Measurements from ENCODE around the gene CYP46A1.

CYP46A1 gene

DNA sequence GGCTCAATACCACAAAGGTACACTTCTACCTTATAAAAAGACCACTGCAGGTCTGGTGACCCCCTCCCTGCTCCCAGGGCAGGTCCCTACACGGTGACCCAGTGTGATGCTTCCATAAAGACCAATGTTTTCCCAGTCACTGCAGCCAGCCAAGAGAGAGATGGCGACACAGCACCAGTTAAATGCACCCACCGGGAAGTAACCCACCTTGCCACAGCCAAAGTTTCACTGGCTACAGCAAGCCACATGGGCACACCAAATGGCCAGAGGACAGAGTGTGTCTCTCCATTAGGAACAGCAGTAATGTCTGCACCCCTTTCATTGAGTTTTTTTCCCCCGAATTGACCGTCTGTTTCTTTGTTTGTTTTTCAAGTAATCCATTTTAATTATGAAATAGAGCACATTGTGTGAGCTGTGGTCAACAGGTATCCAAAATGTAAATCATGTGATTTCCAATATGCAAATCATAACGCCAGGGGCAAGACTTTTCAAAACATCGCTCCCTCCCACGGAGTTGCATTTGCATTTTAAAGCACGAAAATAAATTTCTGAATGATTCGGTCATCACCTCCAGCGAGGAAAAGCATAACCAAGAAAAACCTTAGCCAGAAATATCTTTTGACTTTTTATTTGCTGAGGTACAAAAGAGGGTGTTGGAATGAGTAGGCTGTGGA lies 60.2 kb downstream of the CYP46A1 start:
- no peak for DNase-seq (ENCODE audit: low read depth)

- DNase-seq (ENCODE audit: low read depth): no peak
These were observed 60.8 kb downstream of the CYP46A1 start for GRCh38 chr14:99744873-99745224.

DNA sequence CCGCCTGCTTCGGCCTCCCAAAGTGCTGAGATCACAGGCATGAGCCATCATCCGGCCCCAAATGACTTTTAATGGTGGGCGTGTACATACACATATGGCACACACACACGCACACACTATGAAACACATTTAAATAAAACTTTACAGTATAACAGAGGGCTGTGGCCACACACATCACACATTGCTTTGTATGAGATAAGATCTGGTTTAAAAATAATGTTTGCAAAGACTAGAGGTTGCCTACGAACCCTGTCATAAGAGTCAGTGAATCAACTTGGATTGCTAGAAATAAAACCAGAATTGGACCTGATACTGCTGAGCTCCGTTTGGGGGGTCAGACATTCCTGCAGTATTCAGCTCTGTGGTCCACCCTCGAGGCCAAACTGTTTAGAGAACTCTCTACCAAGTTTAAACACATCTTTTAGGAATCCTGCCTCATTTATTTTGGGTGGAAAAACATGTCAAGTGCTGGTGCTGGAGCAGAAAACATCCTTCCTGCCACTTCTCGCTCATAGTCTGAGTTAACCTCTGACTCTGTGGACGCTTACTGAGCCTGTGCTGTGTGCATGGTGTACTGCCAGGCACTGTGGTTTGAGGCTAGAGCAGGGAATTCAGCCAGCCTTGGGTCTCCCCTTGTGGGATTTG lies 61.3 kb downstream of the CYP46A1 start:
- DNase-seq (ENCODE audit: low read depth): no peak

- DNase-seq (ENCODE audit: low read depth): no peak
These were observed 63.1 kb downstream of the CYP46A1 start for GRCh38 chr14:99747167-99747566.

- no peak for DNase-seq (ENCODE audit: low read depth)
These were observed 63.7 kb downstream of the CYP46A1 start for GRCh38 chr14:99747582-99748330.

DNA sequence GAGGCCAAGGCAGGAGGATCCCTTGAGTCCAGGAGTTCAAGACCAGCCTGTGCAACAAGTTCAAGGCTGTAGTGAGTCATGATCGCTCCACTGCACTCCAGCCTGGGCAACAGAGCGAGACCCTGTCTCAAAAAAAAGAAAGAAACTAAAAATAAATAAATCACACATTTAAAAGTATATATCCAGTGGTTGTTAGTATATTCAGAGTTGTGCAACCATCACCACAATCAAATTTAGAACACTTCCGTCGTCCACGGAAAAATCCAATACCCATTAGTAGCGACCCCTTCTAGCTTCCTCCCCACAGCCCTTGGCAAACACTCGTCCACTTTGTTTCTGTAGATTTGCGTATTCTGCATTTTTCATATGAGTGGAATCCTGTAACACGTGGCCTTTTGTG lies 64.4 kb downstream of the CYP46A1 start:
- no peak for DNase-seq (ENCODE audit: low read depth)

DNA sequence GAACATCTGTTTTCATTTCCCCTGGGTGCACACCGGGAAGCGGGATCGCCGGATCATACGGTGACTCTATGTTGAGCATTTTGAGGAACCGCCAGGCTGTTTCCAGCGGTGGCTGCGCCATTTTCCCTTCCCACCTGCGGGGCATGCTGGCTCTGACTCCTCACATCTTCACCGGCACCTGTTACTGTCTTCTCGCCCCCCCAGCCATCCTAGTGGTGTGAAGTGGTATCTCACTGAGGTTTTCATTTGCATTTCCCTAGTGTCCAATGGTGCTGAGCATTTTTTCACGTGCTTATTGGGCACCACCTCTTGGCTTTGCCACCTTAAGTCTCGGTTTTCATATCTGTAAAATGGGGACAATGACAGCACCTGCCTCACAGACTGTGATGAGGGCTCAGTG lies 65.0 kb downstream of the CYP46A1 start:
- DNase-seq (ENCODE audit: low read depth): no peak

DNA sequence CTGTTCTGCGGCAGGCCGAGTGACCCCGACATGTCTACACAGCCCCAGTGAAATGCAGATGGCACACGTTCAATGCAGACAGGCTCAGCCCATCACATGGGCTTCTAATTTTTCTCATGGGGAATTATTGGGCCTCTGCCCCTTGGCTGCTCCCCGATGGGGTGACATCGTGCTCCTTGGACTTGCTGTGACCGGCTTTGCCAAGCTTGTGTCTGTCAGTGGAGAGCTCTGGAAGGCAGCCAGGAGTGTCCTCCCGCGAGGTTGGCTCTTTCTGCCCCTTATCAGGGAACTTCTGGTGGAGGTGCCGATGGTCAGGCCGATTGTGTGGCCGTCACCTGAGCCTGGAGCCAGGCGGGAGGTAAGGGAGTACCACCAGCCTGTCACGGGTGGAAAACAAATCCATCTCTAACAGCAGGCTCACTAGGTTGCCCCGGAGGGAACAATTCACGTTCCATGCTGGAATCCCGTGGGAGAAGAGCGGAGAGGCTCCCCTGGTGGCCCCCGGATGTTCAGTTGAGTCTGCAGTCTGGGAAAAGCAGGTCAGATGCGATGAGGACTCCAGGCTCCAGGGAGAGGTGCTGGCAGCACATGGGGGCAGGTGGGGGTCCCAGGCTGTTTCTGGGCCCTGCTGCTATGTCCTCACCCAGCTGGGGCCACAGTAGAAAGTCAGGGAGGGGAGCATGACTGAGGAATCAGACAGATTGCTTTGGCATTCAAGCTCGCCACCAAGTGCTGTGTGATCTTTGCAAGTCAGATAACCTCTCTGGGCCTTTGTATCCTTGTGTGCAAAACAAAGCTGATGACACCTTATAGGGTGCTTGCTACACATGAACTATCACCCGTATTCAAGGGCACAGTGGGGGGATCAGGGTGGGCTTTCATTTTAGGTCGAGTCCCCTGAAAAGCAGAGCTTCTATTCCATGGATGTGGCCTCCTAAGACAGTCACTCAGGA lies 65.9 kb downstream of the CYP46A1 start:
- DNase-seq (ENCODE audit: low read depth): no peak

DNA sequence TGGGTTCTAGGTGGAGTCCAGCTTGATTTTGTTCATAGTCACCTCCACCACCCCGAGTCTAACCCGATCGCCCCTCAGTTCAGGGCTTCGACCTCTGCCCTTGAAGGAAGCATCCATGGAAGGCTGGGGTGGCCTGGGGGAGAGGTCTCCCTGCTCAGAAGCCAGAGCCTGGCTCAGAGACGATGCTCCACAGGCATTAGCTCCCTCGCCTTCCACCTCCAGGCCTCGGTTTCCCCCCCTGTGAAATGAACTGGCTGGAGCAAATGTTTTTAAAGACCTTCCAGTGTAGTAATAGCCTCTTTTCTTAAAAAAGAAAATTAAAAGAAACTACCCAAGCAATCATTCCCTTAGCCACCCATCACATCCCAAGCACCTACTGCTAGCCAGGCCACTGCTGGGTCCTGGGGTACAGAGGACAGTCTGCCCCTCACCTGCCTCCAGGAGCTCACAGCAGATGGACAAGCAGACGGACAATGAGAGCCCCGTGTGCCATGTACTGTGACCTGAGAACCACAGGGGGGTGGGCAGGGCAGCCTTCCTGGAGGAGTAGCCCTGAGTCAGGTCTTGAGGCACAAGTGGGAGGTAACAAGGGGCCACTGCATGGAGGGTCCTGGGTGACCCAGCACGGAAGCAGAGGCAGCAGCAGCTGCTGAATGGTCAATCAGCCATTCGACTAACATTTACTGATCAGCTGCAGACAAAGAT lies 66.8 kb downstream of the CYP46A1 start:
- no peak for DNase-seq (ENCODE audit: low read depth)

DNA sequence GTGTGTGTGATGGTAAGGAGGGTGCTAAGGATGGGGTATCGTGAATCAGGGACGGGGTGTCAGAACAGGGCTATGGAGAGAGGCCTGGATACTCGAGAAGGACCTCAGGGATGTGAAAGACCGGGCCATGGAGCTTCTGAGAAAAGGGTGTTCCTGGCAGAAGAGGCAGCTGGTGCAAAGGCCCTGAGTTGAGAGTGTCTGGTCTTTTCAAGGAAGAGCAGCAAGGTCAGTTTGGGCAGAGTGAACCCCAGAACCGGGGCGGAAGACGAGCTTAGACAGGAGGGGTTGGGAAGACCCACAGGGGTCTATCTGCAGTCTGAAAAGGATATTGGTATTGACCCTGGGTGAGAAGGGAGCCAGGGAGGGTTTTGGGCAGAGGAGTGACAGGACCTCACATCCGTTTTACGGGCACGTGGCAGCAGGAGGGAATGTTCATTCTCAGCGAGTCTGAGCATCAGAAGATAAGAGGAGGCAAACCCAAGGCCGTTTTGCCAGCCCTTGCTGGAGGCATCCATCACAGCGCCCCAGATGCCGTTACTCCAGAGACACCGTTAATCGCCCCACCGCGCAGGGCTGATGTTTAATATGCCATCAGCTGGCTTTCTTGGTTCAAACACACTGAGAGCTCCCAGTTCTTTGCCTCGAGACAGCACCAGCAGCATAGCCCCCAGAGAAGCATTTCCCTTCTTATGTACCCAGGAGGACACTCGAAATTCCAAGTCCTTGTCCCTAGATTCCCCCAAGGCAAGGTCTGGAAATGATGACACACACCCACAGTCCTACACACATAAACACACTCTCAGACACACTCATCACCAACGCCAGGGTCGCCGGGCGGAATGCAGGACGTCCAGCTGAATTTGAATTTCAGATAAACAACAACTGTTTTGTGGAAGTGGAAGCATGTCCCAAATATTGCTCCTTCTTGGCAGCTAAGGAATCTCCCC lies 67.7 kb downstream of the CYP46A1 start:
- no peak for DNase-seq (ENCODE audit: low read depth)

DNA sequence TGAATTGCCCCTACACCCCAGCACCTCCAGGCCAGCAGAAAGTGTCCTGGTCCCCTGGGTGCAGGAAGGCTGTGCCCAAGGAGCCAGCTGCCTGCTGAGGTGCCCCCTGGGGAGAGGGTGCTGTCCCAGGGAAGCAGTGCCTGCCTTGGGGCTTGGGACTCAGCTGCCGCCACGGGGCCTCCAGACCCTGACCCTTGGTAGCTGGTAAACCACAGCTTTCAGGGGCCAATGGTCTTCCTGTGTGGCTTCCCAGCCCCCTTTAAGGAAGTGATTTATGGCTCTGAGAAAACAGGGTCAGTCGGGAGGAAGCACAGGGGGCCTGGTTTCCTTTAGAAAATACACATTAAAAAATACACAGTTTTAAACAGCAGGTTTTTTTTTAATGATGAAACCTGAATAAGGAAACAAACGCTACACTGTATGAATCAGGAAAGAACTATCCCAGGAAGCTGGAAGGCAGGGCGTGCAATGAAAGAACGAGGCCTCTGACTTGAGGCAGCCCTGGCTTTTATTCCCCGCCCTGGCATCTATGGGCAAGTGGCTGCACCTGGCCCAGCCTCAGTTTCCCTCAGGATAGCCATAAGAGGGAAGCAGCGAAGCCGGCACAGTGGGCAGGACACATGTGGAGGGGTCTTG lies 68.5 kb downstream of the CYP46A1 start:
- no peak for DNase-seq (ENCODE audit: low read depth)

GRCh38 chr14:99753225-99754140 lies 69.4 kb downstream of the CYP46A1 start:
- DNase-seq (ENCODE audit: low read depth): no peak

DNA sequence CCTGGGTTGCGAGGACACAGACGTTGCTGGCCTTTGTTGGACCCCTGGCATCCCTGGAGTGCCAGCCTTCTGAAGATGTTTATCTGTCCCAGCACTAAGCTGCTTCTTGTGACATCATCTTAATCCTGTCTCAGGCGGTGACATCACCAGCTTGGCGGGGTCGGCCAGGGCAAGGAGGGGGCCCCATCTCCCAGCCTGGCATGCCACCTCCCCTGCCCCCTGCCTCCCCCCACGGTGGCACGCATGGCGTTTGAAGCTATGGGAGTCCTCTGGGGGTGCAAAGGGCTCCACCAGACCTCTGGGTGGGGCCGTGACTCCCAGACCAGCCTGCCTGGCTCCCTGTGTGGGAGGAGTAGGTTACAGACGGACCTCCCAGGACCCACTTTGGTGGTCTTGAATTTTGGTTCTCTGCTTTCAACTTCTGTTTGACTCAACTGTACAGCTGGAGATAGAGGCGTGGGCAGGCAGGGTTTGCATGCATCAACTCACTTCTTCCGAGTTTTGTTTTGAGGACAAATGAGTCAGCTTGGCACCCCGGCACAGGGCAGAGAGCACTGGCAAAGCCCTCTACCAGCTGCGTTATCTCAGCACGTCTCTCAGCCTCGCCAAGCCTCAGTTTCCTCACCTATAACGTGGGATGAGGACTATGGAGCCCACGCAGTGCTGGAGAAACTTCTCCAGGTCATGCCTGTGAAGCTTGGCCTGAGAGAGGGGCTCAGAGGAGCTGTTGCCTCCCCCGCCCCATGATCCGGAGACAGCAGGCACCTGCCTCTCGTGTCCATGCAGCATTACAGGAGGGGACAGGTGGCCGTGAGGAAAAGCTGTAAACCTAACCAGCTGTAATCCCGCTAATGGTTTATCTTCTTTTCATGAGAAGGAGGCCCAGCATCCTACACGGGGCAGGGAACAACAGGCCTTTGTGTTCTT lies 70.3 kb downstream of the CYP46A1 start:
- DNase-seq (ENCODE audit: low read depth): no peak

GRCh38 chr14:99755068-99755405 lies 70.9 kb downstream of the CYP46A1 start:
- no peak for DNase-seq (ENCODE audit: low read depth)

DNA sequence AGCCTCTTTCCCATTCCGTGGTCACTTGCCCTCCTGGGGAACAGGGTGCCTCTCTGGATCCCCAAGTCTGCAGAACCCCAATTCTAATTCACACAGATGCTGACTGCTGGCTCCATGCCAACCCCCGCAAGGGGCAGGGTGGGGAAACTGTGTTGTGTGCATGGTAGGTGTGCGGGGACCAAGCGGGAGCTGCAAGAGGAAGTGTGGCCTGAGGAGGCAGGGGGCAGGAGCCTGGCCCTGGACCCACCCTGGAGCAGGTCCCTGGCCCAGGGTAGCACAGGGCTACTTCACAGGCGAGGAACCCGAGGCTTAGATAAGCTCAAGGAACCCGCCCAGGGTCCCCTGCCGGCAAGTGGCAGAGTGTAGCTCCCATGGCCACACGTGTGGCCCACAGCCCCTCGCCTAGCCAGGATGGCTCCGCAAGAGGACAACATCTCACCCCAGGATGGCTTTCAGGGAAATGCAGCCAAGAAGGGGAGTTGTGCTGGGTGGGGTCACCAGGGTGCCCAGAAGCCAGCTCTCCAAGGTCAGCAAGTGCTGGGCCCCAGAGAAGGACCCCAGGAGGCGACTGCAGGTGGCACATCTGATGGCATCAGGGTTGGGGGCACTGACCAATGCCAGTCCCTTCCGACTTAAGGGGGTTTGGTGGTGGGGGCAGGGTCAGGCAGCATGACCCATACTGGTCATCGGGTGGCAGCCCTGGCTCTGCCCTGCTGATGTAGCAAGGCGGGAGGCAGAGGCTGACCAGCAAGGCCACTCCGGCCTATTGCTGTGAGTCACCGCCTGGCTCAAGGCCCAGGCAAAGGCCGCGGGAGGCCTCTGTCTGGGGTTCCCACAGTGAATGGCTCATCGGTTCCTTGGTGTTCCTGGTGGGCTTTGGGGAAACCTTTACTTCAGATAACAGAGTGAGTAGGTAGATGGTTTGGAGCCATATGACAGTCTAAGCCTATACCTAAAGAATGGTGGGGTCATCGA lies 71.8 kb downstream of the CYP46A1 start:
- DNase-seq (ENCODE audit: low read depth): no peak

DNA sequence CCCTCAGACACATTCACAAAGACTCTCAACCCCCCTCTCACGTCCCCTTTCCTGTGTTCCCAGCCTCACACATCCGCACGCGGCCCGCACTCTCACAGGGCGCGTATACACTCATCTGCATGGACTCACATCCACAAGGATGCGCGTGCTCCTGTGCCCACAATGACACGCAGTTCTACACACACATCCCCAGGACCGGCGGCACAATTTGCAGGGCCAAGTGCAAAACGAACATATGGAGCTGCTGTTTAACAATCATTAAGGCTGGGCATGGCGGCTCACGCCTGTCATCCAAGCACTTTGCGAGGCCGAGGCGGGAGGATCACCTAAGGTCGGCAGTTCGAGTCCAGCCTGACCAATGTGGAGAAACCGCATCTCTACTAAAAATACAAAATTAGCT lies 72.7 kb downstream of the CYP46A1 start:
- no peak for DNase-seq (ENCODE audit: low read depth)

Data from T-helper 22 cell (primary cell).